Immature natural killer cell (primary cell): ENCODE data around the gene HK2. TPM values are rescaled to one million over a fixed set of nuclear protein-coding genes. Genes with fewer than 3 reads are reported as not detected.
"Not testable (repeated sequence)": the region's sequence is repeated elsewhere in the genome, so short reads cannot be mapped to it uniquely, and the experiment has no call there.

Experiments
- DNase-seq, 3 donors: peaks; one replicate each; pipeline ENCODE4 v3.0.0; 2022; ENCODE audit warnings: mixed read lengths in 1 of 3
- H3K27ac Mint-ChIP-seq, 6 donors: one replicate each; pipeline ENCODE4 v1.8.0; 2020; ENCODE audit warnings: mixed read lengths in 6 of 6, mild to moderate bottlenecking in 5 of 6, inconsistent platforms in 4 of 6, moderate library complexity in 3 of 6
- H3K27me3 Mint-ChIP-seq, 3 donors: one replicate each; pipeline ENCODE4 v1.8.0; 2020 to 2021; ENCODE audit warnings: low read depth in 3 of 3, mild to moderate bottlenecking in 3 of 3, mixed read lengths in 3 of 3, moderate library complexity in 3 of 3, inconsistent platforms in 1 of 3
- H3K36me3 Mint-ChIP-seq, 3 donors: one replicate each; pipeline ENCODE4 v1.8.0; 2020; ENCODE audit warnings: mixed read lengths in 3 of 3, inconsistent platforms in 2 of 3, mild to moderate bottlenecking in 2 of 3
- H3K4me1 Mint-ChIP-seq, 2 donors: one replicate each; pipeline ENCODE4 v1.8.0; 2020; ENCODE audit warnings: inconsistent platforms in 2 of 2, mild to moderate bottlenecking in 2 of 2, mixed read lengths in 2 of 2, moderate library complexity in 1 of 2
- H3K4me3 Mint-ChIP-seq, 5 donors: one replicate each; pipeline ENCODE4 v1.8.0; 2020; ENCODE audit warnings: mild to moderate bottlenecking in 5 of 5, mixed read lengths in 5 of 5, inconsistent platforms in 3 of 5, moderate library complexity in 3 of 5
- H3K9me3 Mint-ChIP-seq, 6 donors: one replicate each; pipeline ENCODE4 v1.8.0; 2020; ENCODE audit warnings: mild to moderate bottlenecking in 6 of 6, mixed read lengths in 6 of 6, inconsistent platforms in 4 of 6, moderate library complexity in 3 of 6
- polyA plus RNA-seq, 3 donors: library from polyadenylated mRNA; unstranded; fragments of 300-500 nt; fragmentation: Illumina TruSeq; gene quantifications; one replicate each; pipeline ENCODE4 v1.2.3, GENCODE V29; 2021

The HK2 gene
- polyA plus RNA-seq, 3 donors from 2014 or later, result 0.04 to 0.77 (median 0.19) TPM

GRCh38 chr2:74881626-74882298 lies 47.8 kb downstream of the HK2 start:
- DNase-seq, result no peak
- Mint-ChIP-seq H3K4me1 (peaks cover 10 to 11% of the 10 kb centered on the region in 2 donors), H3K27me3 (peaks cover 0 to 2% (median 0%) of the 10 kb centered on the region in 3 donors), H3K9me3 (no peaks in the 10 kb centered on the region), H3K4me3 (no peak overlapping the region), H3K36me3 (no peaks in the 10 kb centered on the region), H3K27ac (no peak overlapping the region)

GRCh38 chr2:74882299-74882687 lies 48.4 kb downstream of the HK2 start:
- Mint-ChIP-seq H3K27ac (no peak overlapping the region), H3K4me1 (peaks cover 8 to 11% of the 10 kb centered on the region in 2 donors), H3K9me3 (no peaks in the 10 kb centered on the region), H3K36me3 (no peaks in the 10 kb centered on the region), H3K27me3 (peaks cover 0 to 2% (median 0%) of the 10 kb centered on the region in 3 donors), H3K4me3 (no peak overlapping the region)
- no peak for DNase-seq

- Mint-ChIP-seq H3K4me3 (no peak overlapping the region), H3K27ac (no peak overlapping the region), H3K4me1 (peaks cover 8 to 11% of the 10 kb centered on the region in 2 donors), H3K36me3 (no peaks in the 10 kb centered on the region), H3K9me3 (no peaks in the 10 kb centered on the region), H3K27me3 (peaks cover 0 to 2% (median 0%) of the 10 kb centered on the region in 3 donors)
- no peak for DNase-seq
These were observed 49.1 kb downstream of the HK2 start for GRCh38 chr2:74883011-74883410.

GRCh38 chr2:74884118-74884762 lies 50.3 kb downstream of the HK2 start:
- Mint-ChIP-seq H3K4me1 (peaks cover 8 to 11% of the 10 kb centered on the region in 2 donors), H3K27ac (no peak overlapping the region), H3K27me3 (peaks cover 0 to 2% (median 0%) of the 10 kb centered on the region in 3 donors), H3K36me3 (no peaks in the 10 kb centered on the region), H3K9me3 (no peaks in the 10 kb centered on the region), H3K4me3 (no peak overlapping the region)
- DNase-seq, result no peak

GRCh38 chr2:74884866-74885265 lies 50.9 kb downstream of the HK2 start:
- Mint-ChIP-seq H3K27ac (no peak overlapping the region), H3K27me3 (peaks cover 0 to 6% (median 0%) of the 10 kb centered on the region in 3 donors), H3K4me3 (no peak overlapping the region), H3K4me1 (peaks cover 8 to 11% of the 10 kb centered on the region in 2 donors), H3K36me3 (no peaks in the 10 kb centered on the region), H3K9me3 (no peaks in the 10 kb centered on the region)
- DNase-seq, result no peak

GRCh38 chr2:74886251-74886650 lies 52.3 kb downstream of the HK2 start:
- Mint-ChIP-seq H3K9me3 (no peaks in the 10 kb centered on the region), H3K27ac (peak overlapping the region in 1 of 6 donors; percentile 18), H3K36me3 (no peaks in the 10 kb centered on the region), H3K4me1 (peaks cover 8 to 11% of the 10 kb centered on the region in 2 donors), H3K4me3 (no peak overlapping the region), H3K27me3 (peaks cover 0 to 6% (median 0%) of the 10 kb centered on the region in 3 donors)
- no peak for DNase-seq

GRCh38 chr2:74886811-74887210 lies 52.9 kb downstream of the HK2 start:
- no peak overlapping the region for H3K27ac Mint-ChIP-seq
- no peaks in the 10 kb centered on the region for H3K36me3 Mint-ChIP-seq
- no peaks in the 10 kb centered on the region for H3K9me3 Mint-ChIP-seq

GRCh38 chr2:74887445-74887951 lies 53.6 kb downstream of the HK2 start:
- Mint-ChIP-seq H3K27ac (no peak overlapping the region), H3K27me3 (peaks cover 0 to 6% (median 0%) of the 10 kb centered on the region in 3 donors), H3K9me3 (no peaks in the 10 kb centered on the region), H3K4me3 (no peak overlapping the region), H3K36me3 (no peaks in the 10 kb centered on the region), H3K4me1 (peaks cover 8 to 11% of the 10 kb centered on the region in 2 donors)
- no peak for DNase-seq

More at GRCh38 chr2:74886811-74887210, 52.9 kb downstream of the HK2 start:
- peaks cover 8 to 11% of the 10 kb centered on the region in 2 donors for H3K4me1 Mint-ChIP-seq
- H3K4me3 Mint-ChIP-seq, result no peak overlapping the region
- H3K27me3 Mint-ChIP-seq, result peaks cover 0 to 6% (median 0%) of the 10 kb centered on the region in 3 donors
- no peak for DNase-seq

GRCh38 chr2:74887960-74888700 lies 54.2 kb downstream of the HK2 start:
- Mint-ChIP-seq H3K9me3 (no peaks in the 10 kb centered on the region), H3K4me3 (no peak overlapping the region), H3K27me3 (peaks cover 0 to 6% (median 0%) of the 10 kb centered on the region in 3 donors), H3K36me3 (no peaks in the 10 kb centered on the region), H3K27ac (no peak overlapping the region), H3K4me1 (peaks cover 8 to 11% of the 10 kb centered on the region in 2 donors)
- DNase-seq, result no peak

GRCh38 chr2:74889159-74889558 lies 55.2 kb downstream of the HK2 start:
- Mint-ChIP-seq H3K27ac (no peak overlapping the region), H3K4me3 (no peak overlapping the region), H3K9me3 (no peaks in the 10 kb centered on the region), H3K36me3 (no peaks in the 10 kb centered on the region), H3K27me3 (peaks cover 0 to 7% (median 0%) of the 10 kb centered on the region in 3 donors), H3K4me1 (peaks cover 8 to 11% of the 10 kb centered on the region in 2 donors)
- DNase-seq, result no peak

GRCh38 chr2:74890711-74891110 lies 56.8 kb downstream of the HK2 start:
- DNase-seq, result no peak
- H3K4me3 Mint-ChIP-seq, result no peak overlapping the region
- peaks cover 0 to 5% (median 0%) of the 10 kb centered on the region in 3 donors for H3K27me3 Mint-ChIP-seq
- H3K27ac Mint-ChIP-seq, result no peak overlapping the region
- no peaks in the 10 kb centered on the region for H3K36me3 Mint-ChIP-seq
- H3K4me1 Mint-ChIP-seq, result peaks cover 2 to 3% of the 10 kb centered on the region in 2 donors
- no peaks in the 10 kb centered on the region for H3K9me3 Mint-ChIP-seq

GRCh38 chr2:74891136-74891764 lies 57.3 kb downstream of the HK2 start:
- no peaks in the 10 kb centered on the region for H3K9me3 Mint-ChIP-seq
- no peaks in the 10 kb centered on the region for H3K36me3 Mint-ChIP-seq
- H3K27ac Mint-ChIP-seq, result no peak overlapping the region

GRCh38 chr2:74891816-74892215 lies 57.9 kb downstream of the HK2 start:
- H3K9me3 Mint-ChIP-seq, H3K27ac Mint-ChIP-seq, H3K27me3 Mint-ChIP-seq, H3K4me3 Mint-ChIP-seq, H3K4me1 Mint-ChIP-seq, H3K36me3 Mint-ChIP-seq, DNase-seq: not testable (repeated sequence)

More at GRCh38 chr2:74891136-74891764, 57.3 kb downstream of the HK2 start:
- H3K27me3 Mint-ChIP-seq, result peaks cover 0 to 5% (median 0%) of the 10 kb centered on the region in 3 donors
- peaks cover 0 to 2% of the 10 kb centered on the region in 2 donors for H3K4me1 Mint-ChIP-seq
- H3K4me3 Mint-ChIP-seq, result no peak overlapping the region
- DNase-seq, result no peak
